ENCODE measurements around the gene CDK6.
"Not testable (repeated sequence)": the region's sequence is repeated elsewhere in the genome, so short reads cannot be mapped to it uniquely, and the experiment has no call there.

DNA sequence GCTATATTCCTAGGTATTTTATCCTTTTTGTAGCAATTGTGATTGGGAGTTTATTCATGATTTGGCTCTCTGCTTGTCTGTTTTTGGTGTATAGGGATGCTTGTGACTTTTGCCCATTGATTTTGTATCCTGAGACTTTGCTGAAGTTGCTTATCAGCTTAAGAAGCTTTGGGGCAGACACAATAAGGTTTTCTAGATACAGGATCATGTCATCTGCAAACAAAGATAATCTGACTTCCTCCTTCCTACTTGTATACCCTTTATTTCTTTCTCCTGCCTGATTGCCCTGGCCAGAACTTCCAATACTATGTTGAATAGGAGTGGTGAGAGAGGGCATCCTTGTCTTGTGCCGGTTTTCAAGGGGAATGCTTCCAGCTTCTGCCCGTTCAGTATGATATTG, 49.7 kb upstream of the CDK6 start:
- not testable (repeated sequence) for TF ChIP-seq JUNB (IDR thresholded peaks at IDR 0.05); SMC3 (IDR thresholded peaks at IDR 0.05; ENCODE audit: borderline replicate concordance, low read length); NR2C2 (IDR thresholded peaks at IDR 0.05; ENCODE audit: borderline replicate concordance, control insufficient read depth, insufficient read length, low read depth); SP1 (IDR thresholded peaks at IDR 0.05; ENCODE audit: low read depth, low read length); CHD2 (IDR thresholded peaks at IDR 0.05; ENCODE audit: borderline replicate concordance, low read depth, low read length); POLR2A (IDR thresholded peaks at IDR 0.05; ENCODE audit: low read depth, low read length)
- TF ChIP-seq, protein P1, sequence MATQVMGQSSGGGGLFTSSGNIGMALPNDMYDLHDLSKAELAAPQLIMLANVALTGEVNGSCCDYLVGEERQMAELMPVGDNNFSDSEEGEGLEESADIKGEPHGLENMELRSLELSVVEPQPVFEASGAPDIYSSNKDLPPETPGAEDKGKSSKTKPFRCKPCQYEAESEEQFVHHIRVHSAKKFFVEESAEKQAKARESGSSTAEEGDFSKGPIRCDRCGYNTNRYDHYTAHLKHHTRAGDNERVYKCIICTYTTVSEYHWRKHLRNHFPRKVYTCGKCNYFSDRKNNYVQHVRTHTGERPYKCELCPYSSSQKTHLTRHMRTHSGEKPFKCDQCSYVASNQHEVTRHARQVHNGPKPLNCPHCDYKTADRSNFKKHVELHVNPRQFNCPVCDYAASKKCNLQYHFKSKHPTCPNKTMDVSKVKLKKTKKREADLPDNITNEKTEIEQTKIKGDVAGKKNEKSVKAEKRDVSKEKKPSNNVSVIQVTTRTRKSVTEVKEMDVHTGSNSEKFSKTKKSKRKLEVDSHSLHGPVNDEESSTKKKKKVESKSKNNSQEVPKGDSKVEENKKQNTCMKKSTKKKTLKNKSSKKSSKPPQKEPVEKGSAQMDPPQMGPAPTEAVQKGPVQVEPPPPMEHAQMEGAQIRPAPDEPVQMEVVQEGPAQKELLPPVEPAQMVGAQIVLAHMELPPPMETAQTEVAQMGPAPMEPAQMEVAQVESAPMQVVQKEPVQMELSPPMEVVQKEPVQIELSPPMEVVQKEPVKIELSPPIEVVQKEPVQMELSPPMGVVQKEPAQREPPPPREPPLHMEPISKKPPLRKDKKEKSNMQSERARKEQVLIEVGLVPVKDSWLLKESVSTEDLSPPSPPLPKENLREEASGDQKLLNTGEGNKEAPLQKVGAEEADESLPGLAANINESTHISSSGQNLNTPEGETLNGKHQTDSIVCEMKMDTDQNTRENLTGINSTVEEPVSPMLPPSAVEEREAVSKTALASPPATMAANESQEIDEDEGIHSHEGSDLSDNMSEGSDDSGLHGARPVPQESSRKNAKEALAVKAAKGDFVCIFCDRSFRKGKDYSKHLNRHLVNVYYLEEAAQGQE (IDR thresholded peaks at IDR 0.05; ENCODE audit: low read depth, low read length): not testable (repeated sequence)

All from GM12878 (cell line).